GM19455 (cell line): ENCODE results near the gene SEZ6.

Experiments used
- ATAC-seq: cut with Tn5 transposase; IDR thresholded peaks from one replicate; pipeline ENCODE4 v1.9.1; 2021; ENCODE audit not compliant: unreplicated experiment

SEZ6 gene

GRCh38 chr17:29007456-29007855, 1.6 kb upstream of the SEZ6 start:
- ATAC-seq: no peak

- ATAC-seq: no peak
These were observed 1.6 kb downstream of the SEZ6 start for GRCh38 chr17:29004081-29004692.

GRCh38 chr17:29003289-29003688, 2.5 kb downstream of the SEZ6 start:
- no peak for ATAC-seq

- no peak for ATAC-seq
These were observed 3.0 kb downstream of the SEZ6 start for GRCh38 chr17:29002811-29003210.

- ATAC-seq: no peak
These were observed 4.9 kb downstream of the SEZ6 start for GRCh38 chr17:29000973-29001372.

- no peak for ATAC-seq
These were observed 6.6 kb downstream of the SEZ6 start for GRCh38 chr17:28999206-28999605.

- no peak for ATAC-seq
These were observed 8.0 kb downstream of the SEZ6 start for GRCh38 chr17:28997806-28998205.

- ATAC-seq: no peak
These were observed 9.2 kb downstream of the SEZ6 start for GRCh38 chr17:28996554-28997096.

GRCh38 chr17:28993645-28994426, 12.0 kb downstream of the SEZ6 start:
- no peak for ATAC-seq

- no peak for ATAC-seq
These were observed 12.9 kb downstream of the SEZ6 start for GRCh38 chr17:28992625-28993600.

- ATAC-seq: no peak
These were observed 13.6 kb downstream of the SEZ6 start for GRCh38 chr17:28992185-28992584.

- ATAC-seq: no peak
These were observed 14.1 kb downstream of the SEZ6 start for GRCh38 chr17:28991779-28992178.

- no peak for ATAC-seq
These were observed 16.8 kb downstream of the SEZ6 start for GRCh38 chr17:28989028-28989427.

GRCh38 chr17:28988475-28988874, 17.4 kb downstream of the SEZ6 start:
- no peak for ATAC-seq

- ATAC-seq: no peak
These were observed 18.8 kb downstream of the SEZ6 start for GRCh38 chr17:28986714-28987655.

- ATAC-seq: no peak
These were observed 19.7 kb downstream of the SEZ6 start for GRCh38 chr17:28985950-28986713.

GRCh38 chr17:28983286-28984230, 22.3 kb downstream of the SEZ6 start:
- no peak for ATAC-seq

GRCh38 chr17:28982131-28982793, 23.6 kb downstream of the SEZ6 start:
- no peak for ATAC-seq
